ENCODE data around the gene GAS1. TPM values are rescaled to one million over a fixed set of nuclear protein-coding genes. Genes with fewer than 3 reads are reported as not detected.

Gene GAS1
- total RNA-seq, 1 experiment from 2014 or later = 0.13 TPM

DNA sequence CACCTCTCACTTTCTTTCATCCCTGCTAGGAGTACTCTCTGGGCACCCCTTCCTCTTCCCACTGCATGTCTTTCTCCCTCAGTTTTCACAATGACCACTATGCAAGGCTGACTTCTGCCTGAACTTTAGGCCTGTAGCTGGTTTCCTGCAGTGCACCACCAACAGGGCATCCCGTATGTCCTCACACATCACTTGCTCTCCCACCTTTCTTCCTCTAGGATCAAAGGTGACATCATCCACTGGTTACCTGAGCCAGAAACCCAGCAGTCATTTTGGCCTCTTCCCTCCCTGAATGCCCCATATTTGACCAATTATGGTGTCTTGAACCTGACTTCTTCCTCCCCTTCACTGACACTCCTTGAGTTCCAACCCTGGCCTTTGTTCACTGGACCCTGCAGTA, 8.5 kb downstream of the GAS1 start:
- no peaks in the 10 kb centered on the region for H3K4me1 ChIP-seq (ENCODE audit: control insufficient read depth, insufficient read depth, low read length)
- H3K27ac ChIP-seq (ENCODE audit: low read length) = no peak overlapping the region
- no TSS peak for BruUV-seq (replicated peaks)
- no peaks in the 10 kb centered on the region for H3K36me3 ChIP-seq (ENCODE audit: control insufficient read depth, insufficient read depth, low read length)
- CTCF ChIA-PET = no interaction called here
- H3K9me3 ChIP-seq (ENCODE audit: control insufficient read depth, insufficient read depth, low read depth, low read length) = no peaks in the 10 kb centered on the region
- POLR2A ChIA-PET = no interaction called here
- no peak for ATAC-seq
- H3K27me3 ChIP-seq (ENCODE audit: control insufficient read depth, insufficient read depth, low read length) = peaks cover 5% of the 10 kb centered on the region
- in situ Hi-C loops (cut with HindIII; ENCODE audit: low pct_unique_long_range_greater_than_20kb, low sequenced_read_pairs) = no loop called here
- intact Hi-C loops (cut with micrococcal nuclease; ENCODE audit: unreplicated experiment) = no loop called here
- no peak overlapping the region for H3K4me3 ChIP-seq (ENCODE audit: low read depth in 2 of 2, low read length in 2 of 2)
- TF ChIP-seq, protein P1, sequence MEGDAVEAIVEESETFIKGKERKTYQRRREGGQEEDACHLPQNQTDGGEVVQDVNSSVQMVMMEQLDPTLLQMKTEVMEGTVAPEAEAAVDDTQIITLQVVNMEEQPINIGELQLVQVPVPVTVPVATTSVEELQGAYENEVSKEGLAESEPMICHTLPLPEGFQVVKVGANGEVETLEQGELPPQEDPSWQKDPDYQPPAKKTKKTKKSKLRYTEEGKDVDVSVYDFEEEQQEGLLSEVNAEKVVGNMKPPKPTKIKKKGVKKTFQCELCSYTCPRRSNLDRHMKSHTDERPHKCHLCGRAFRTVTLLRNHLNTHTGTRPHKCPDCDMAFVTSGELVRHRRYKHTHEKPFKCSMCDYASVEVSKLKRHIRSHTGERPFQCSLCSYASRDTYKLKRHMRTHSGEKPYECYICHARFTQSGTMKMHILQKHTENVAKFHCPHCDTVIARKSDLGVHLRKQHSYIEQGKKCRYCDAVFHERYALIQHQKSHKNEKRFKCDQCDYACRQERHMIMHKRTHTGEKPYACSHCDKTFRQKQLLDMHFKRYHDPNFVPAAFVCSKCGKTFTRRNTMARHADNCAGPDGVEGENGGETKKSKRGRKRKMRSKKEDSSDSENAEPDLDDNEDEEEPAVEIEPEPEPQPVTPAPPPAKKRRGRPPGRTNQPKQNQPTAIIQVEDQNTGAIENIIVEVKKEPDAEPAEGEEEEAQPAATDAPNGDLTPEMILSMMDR (IDR thresholded peaks at IDR 0.05) = no peak
- TF ChIP-seq, protein P2, sequence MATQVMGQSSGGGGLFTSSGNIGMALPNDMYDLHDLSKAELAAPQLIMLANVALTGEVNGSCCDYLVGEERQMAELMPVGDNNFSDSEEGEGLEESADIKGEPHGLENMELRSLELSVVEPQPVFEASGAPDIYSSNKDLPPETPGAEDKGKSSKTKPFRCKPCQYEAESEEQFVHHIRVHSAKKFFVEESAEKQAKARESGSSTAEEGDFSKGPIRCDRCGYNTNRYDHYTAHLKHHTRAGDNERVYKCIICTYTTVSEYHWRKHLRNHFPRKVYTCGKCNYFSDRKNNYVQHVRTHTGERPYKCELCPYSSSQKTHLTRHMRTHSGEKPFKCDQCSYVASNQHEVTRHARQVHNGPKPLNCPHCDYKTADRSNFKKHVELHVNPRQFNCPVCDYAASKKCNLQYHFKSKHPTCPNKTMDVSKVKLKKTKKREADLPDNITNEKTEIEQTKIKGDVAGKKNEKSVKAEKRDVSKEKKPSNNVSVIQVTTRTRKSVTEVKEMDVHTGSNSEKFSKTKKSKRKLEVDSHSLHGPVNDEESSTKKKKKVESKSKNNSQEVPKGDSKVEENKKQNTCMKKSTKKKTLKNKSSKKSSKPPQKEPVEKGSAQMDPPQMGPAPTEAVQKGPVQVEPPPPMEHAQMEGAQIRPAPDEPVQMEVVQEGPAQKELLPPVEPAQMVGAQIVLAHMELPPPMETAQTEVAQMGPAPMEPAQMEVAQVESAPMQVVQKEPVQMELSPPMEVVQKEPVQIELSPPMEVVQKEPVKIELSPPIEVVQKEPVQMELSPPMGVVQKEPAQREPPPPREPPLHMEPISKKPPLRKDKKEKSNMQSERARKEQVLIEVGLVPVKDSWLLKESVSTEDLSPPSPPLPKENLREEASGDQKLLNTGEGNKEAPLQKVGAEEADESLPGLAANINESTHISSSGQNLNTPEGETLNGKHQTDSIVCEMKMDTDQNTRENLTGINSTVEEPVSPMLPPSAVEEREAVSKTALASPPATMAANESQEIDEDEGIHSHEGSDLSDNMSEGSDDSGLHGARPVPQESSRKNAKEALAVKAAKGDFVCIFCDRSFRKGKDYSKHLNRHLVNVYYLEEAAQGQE (IDR thresholded peaks at IDR 0.05; ENCODE audit: insufficient read depth in 1 of 2, low read depth in 2 of 2, low read length in 1 of 2) = no peak
- TF ChIP-seq SIN3A (IDR thresholded peaks at IDR 0.05; ENCODE audit: borderline replicate concordance, insufficient read depth, low read depth, low read length) (no peak), POLR2AphosphoS5 (IDR thresholded peaks at IDR 0.05; ENCODE audit: low read depth, low read length) (no peak), TCF7L2 (IDR thresholded peaks at IDR 0.05; ENCODE audit: low read depth, low read length) (no peak)
- DNase-seq (ENCODE audit: low read depth, low spot score) = no peak

DNA sequence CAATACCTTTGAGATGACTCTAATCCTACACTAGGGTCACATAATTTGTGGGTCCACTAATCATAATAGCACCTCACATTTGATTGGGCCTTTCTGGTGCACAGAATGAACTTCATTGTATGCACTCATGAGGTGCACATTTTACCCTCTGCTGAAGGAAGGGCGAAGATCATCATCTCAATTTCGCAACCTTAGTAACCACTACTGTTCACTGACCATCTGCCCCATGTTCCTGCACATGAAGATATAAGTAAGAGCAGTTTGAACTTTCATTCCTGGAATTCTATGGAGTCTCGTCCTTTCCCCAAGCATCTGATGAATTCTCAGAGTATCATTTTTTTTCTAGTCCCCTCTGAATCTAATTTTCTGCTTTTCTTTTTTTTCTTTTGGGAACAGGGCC, 21.2 kb downstream of the GAS1 start:
- BruUV-seq (replicated peaks) = no TSS peak
- no peak for ATAC-seq

More for the DNA sequence above, 21.2 kb downstream of the GAS1 start:
- Histone ChIP-seq H3K4me1 (ENCODE audit: control insufficient read depth, insufficient read depth, low read length) (no peaks in the 10 kb centered on the region), H3K27me3 (ENCODE audit: control insufficient read depth, insufficient read depth, low read length) (no peaks in the 10 kb centered on the region), H3K4me3 (ENCODE audit: low read depth in 2 of 2, low read length in 2 of 2) (no peak overlapping the region), H3K27ac (ENCODE audit: low read length) (no peak overlapping the region), H3K9me3 (ENCODE audit: control insufficient read depth, insufficient read depth, low read depth, low read length) (no peaks in the 10 kb centered on the region), H3K36me3 (ENCODE audit: control insufficient read depth, insufficient read depth, low read length) (no peaks in the 10 kb centered on the region)
- ChIA-PET CTCF (no interaction called here), POLR2A (no interaction called here)
- no peak for DNase-seq (ENCODE audit: low read depth, low spot score)
- TF ChIP-seq, protein P2 (IDR thresholded peaks at IDR 0.05; ENCODE audit: insufficient read depth in 1 of 2, low read depth in 2 of 2, low read length in 1 of 2) = no peak
- intact Hi-C loops (cut with micrococcal nuclease; ENCODE audit: unreplicated experiment) = no loop called here
- in situ Hi-C loops (cut with HindIII; ENCODE audit: low pct_unique_long_range_greater_than_20kb, low sequenced_read_pairs) = no loop called here
